ENCODE measurements around the gene RGS12. TPM values are rescaled to one million over a fixed set of nuclear protein-coding genes. Genes with fewer than 3 reads are reported as not detected.
"Not testable (repeated sequence)": the region's sequence is repeated elsewhere in the genome, so short reads cannot be mapped to it uniquely, and the experiment has no call there.

RGS12 gene
- total and polyA plus RNA-seq, 7 donors = 3.0 to 21.6 (median 15.7) TPM

DNA sequence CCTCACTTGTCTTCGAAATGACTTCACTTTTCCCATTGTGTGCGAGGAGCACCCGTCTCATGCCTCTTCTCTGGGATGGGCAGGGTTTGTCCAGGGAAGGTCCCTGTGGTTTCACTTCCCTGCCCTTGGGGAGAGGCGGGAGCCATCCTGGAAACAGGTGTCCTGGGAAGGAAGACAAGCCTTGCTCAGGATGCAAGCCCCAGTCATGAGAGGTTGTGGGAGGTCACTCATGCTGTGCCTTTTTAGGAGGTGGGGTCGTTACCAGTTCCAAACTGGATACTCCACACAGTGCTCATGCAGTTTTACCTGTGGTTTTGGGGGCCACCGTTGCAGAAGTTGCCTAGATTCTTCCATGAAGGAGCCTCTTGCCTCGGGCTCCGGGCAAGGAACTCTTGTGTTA, 3.8 kb downstream of the RGS12 start:
- Histone ChIP-seq H3K9me3 (no peaks in the 10 kb centered on the region), H3K36me3 (no peaks in the 10 kb centered on the region), H3K27ac (no peak overlapping the region), H3K27me3 (no peaks in the 10 kb centered on the region), H3K4me1 (peaks cover 0 to 16% (median 13%) of the 10 kb centered on the region in 4 donors), H3K4me3 (no peak overlapping the region)
- DNase-seq = no peak
- intact Hi-C loops (cut with DNase I) = loop anchor here (10.0 kb wide), 3 partner anchors 92 to 332 kb away; partner anchors contain the start of genes GRK4, HTT, HTT-AS and NOP14
- TF ChIP-seq, protein P1, sequence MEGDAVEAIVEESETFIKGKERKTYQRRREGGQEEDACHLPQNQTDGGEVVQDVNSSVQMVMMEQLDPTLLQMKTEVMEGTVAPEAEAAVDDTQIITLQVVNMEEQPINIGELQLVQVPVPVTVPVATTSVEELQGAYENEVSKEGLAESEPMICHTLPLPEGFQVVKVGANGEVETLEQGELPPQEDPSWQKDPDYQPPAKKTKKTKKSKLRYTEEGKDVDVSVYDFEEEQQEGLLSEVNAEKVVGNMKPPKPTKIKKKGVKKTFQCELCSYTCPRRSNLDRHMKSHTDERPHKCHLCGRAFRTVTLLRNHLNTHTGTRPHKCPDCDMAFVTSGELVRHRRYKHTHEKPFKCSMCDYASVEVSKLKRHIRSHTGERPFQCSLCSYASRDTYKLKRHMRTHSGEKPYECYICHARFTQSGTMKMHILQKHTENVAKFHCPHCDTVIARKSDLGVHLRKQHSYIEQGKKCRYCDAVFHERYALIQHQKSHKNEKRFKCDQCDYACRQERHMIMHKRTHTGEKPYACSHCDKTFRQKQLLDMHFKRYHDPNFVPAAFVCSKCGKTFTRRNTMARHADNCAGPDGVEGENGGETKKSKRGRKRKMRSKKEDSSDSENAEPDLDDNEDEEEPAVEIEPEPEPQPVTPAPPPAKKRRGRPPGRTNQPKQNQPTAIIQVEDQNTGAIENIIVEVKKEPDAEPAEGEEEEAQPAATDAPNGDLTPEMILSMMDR (IDR thresholded peaks at IDR 0.05) = no peak
- no peak for TF ChIP-seq POLR2AphosphoS5 (IDR thresholded peaks at IDR 0.05)
- no peak for TF ChIP-seq POLR2A (IDR thresholded peaks at IDR 0.05)
- no peak for TF ChIP-seq EP300 (IDR thresholded peaks at IDR 0.05)
- WGBS, 2 donors = 93 to 94% methylated on average over 8 of the region's 8 CpGs

DNA sequence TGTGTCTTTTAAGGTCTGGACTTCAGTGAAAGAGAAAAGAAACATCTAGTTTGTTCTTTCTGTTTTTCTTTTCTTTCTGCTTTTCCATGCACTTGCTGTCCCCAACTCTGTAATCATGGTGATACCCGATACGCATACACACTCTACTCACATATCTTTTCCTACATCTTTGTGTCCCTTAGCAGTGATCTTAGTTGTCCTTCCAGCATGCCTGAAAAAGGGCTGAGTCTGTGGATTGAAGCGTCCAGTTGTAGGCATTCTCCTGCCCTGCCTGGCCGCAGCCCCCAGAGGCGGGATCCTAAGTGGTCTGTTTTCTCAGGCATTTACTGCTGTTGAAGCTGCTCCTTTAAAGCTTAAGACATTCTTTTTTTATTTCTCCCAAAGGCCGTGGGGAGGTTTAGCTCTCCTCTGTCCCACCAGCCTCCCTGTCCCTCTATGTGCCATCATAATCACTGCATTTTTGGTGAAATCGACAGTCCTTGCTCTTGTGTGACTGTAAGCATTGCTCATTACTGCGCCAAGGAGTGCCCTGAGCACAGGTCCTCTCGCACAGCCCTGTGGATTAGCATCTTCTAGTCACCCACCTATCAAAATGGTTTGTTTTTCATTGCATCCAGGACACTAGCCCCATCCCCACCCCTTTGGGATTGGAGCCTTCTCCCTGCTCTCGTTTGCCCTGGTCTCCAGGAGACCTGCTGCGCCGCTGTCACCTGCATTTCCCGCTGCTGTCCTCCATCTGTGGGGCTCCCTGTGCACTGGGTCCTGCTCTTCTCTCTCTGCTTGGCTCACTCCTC, 4.4 kb downstream of the RGS12 start:
- Histone ChIP-seq H3K4me3 (no peak overlapping the region), H3K27ac (no peak overlapping the region), H3K4me1 (peaks cover 0 to 13% (median 11%) of the 10 kb centered on the region in 4 donors), H3K9me3 (no peaks in the 10 kb centered on the region), H3K27me3 (no peaks in the 10 kb centered on the region), H3K36me3 (no peaks in the 10 kb centered on the region)
- no peak for TF ChIP-seq POLR2AphosphoS5 (IDR thresholded peaks at IDR 0.05)
- TF ChIP-seq, protein P1 (IDR thresholded peaks at IDR 0.05) = no peak
- no peak for DNase-seq
- 94 to 96% methylated on average over 13 of the region's 13 CpGs for WGBS, 2 donors
- intact Hi-C loops (cut with DNase I) = loop anchor here (10.0 kb wide), 3 partner anchors 92 to 332 kb away; partner anchors contain the start of genes GRK4, HTT, HTT-AS and NOP14

DNA sequence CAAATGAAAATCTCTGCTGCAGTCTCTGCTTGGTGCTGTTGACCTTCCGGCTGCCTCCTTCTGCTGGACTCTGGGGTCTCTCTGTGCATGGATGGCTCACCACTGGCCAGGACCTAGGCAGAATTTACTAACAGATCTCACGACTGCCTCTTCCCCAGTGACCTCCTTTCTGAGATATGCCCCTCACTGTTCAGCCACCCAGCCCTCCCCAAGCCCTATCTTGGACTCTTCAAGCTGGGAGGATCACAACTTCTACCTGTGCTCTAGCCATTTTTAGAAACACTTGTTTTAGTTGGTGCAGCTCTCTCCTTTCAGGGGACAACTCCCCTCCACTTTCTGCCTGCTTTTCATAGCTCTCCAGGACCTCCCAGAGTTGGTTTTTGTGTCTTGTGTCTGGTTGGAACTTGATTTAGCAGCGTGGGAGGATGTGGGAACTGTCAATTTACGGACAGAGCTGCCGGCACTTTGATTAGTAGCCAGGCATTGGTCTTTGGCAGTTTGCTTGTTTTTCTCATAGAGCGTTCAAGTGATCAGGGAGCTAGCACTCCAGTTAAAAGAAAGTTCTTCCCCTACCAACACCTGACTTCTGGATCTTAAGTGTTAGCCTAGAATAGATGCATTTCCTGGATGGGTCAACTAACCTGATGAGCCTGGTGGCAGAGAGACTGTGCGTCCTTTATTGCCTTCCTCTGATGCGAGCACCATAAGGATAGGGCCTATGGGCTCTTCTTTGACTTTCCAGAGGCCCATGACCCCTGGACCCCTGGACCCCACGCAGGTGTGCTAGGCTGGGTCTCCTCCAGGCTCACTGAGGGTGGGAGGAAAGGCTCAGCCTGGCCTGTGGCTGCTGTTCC, 6.5 kb downstream of the RGS12 start:
- H3K4me1 ChIP-seq = peaks cover 0 to 6% (median 4%) of the 10 kb centered on the region in 4 donors

DNA sequence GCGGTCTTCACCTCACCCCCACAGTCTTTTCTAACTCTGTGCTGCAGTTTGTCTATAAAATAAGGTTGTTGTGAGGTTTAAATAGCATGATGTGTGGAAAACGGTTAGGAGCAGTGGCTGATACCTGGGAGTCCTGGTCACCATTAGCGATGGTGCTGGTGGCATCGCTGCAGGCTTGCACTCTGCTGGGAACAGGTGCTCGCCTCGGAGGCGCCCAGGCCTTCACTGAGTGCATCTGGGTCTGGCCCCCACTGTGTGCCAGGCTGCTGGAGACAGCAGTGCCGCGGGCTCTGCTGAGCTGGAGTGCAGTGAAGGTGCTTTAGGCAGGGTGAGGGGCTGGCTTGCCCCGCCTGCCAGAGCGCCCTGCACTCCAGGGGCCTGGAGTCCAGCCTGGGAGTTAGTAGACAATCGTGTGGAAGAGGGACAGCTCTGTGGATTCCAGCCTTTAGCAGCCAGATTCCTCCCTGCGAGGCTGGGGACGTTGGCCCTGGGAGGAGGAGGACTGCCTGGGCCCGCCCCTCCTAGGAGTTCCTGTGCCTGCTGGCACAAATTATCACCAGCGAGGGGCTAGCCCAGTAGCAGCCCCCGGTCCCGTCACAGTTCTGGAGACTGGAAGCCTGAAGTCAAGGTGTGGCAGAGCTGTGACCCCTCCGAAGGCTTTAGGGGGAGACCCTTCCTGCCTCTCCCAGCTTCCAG, 7.3 kb downstream of the RGS12 start:
- H3K27me3 ChIP-seq = no peaks in the 10 kb centered on the region
- no peaks in the 10 kb centered on the region for H3K36me3 ChIP-seq
- TF ChIP-seq EP300 (IDR thresholded peaks at IDR 0.05) = no peak
- intact Hi-C loops (cut with DNase I) = loop anchor here (10.0 kb wide), 3 partner anchors 95 to 335 kb away; partner anchors contain the start of genes GRK4, HTT, HTT-AS and NOP14
- H3K4me3 ChIP-seq = no peak overlapping the region
- WGBS, 2 donors = 88 to 89% methylated on average over 19 of the region's 19 CpGs
- H3K27ac ChIP-seq = no peak overlapping the region
- DNase-seq = no peak
- H3K4me1 ChIP-seq = peaks cover 0 to 11% (median 9%) of the 10 kb centered on the region in 4 donors
- no peaks in the 10 kb centered on the region for H3K9me3 ChIP-seq

More for the DNA sequence above, 6.5 kb downstream of the RGS12 start:
- Histone ChIP-seq H3K36me3 (no peaks in the 10 kb centered on the region), H3K27me3 (no peaks in the 10 kb centered on the region), H3K4me3 (no peak overlapping the region), H3K9me3 (no peaks in the 10 kb centered on the region), H3K27ac (no peak overlapping the region)
- TF ChIP-seq POLR2AphosphoS5 (IDR thresholded peaks at IDR 0.05) = no peak
- TF ChIP-seq, protein P1 (IDR thresholded peaks at IDR 0.05) = no peak
- TF ChIP-seq POLR2A (IDR thresholded peaks at IDR 0.05) = no peak
- TF ChIP-seq EP300 (IDR thresholded peaks at IDR 0.05) = no peak
- 79% methylated on average over 9 of the region's 9 CpGs for WGBS, 2 donors
- intact Hi-C loops (cut with DNase I) = loop anchor here (10.0 kb wide), 3 partner anchors 95 to 335 kb away; partner anchors contain the start of genes GRK4, HTT, HTT-AS and NOP14
- DNase-seq = no peak

DNA sequence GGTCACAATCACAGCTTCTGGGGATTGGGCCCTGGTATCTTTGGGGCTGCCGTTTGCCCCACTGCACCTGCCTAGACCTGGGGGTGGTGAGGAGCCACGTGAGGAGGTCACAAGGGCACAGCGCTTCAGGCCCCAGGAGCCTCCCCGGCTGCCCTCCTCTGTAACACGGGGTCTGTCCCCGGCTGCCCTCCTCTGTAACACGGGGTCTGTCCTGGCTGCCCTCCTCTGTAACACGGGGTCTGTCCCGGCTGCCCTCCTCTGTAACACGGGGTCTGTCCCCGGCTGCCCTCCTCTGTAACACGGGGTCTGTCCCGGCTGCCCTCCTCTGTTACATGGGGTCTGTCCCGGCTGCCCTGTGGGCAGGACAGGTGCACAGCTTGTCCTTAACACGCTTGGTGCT, 8.1 kb downstream of the RGS12 start:
- H3K4me1 ChIP-seq = peaks cover 0 to 18% (median 17%) of the 10 kb centered on the region in 4 donors
- H3K4me3 ChIP-seq; H3K27me3 ChIP-seq; H3K36me3 ChIP-seq; H3K27ac ChIP-seq; DNase-seq; intact Hi-C loops (cut with DNase I); H3K9me3 ChIP-seq: not testable (repeated sequence)
- WGBS, 2 donors = 95% methylated on average over 15 of the region's 15 CpGs

Measured in sigmoid colon (tissue), 7 donors.